ENCODE results near the gene KITLG. TPM values are rescaled to one million over a fixed set of nuclear protein-coding genes. Genes with fewer than 3 reads are reported as not detected.
"Not testable (repeated sequence)": the region's sequence is repeated elsewhere in the genome, so short reads cannot be mapped to it uniquely, and the experiment has no call there.

KITLG gene
- total RNA-seq, 2 experiments from 2014 or later = 0.19 to 0.31 TPM

DNA sequence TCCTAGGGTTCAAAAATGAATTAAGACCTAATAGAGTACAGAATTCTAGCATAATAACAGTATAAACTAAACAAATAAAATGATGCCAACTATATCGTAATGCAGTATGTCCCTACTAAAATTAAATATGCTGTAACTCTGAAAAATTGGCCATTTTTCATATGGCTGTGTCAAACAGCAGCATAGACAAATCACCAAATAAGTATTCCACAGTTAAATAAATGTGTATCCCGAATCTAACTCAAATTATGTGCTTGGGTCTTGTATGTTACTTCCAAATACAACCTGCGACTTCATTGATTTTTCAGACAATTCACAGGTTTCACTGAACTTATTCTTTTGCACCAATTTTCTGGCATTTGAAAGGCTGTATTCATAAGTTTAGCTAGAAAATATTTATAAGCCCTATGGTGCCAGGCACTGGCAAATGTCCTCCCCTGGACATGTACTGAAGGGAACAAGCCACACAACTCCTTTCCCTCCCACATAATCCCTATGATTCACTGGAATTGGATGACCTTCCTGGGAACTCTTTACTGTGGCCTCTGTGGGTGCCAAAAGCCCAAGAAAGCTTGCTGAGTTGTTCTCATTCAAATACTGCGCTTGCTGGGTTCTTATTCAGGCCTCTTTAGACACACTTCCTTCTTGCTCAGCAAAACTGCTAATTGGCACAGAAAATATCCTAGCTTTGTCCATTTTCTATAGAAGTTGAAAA is 108.8 kb downstream of the KITLG start:
- Mint-ChIP-seq H3K9me3 (no peaks in the 10 kb centered on the region), H3K27me3 (no peaks in the 10 kb centered on the region), H3K4me3 (no peak overlapping the region), H3K27ac (no peak overlapping the region), H3K4me1 (no peaks in the 10 kb centered on the region), H3K36me3 (no peaks in the 10 kb centered on the region)
- ATAC-seq (ENCODE audit: low read depth) = no peak
- POLR2A ChIA-PET = no interaction called here
- DNase-seq = no peak

DNA sequence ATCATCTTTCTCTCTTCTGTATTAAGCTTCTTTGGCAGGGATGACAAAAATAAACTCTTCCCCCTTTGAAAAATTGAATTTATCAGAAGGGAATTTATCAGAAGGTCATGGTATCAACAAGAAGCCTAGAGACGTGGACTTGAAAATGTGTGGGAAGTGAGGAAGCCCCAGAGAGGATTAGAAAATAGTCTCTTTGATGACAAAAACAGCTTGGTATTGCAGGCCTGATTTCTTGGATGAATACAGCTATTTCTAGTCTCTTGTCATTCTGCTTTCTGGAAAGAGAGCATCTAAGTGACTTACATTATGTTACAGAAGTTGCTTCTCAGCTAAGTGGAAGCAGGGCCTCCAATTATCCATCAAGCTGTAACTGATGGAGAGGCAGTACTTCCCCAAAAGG is 111.1 kb downstream of the KITLG start:
- no peak for ATAC-seq (ENCODE audit: low read depth)
- Mint-ChIP-seq H3K4me3 (no peak overlapping the region), H3K27ac (no peak overlapping the region), H3K9me3 (peaks cover 1% of the 10 kb centered on the region), H3K27me3 (no peaks in the 10 kb centered on the region), H3K36me3 (no peaks in the 10 kb centered on the region), H3K4me1 (no peaks in the 10 kb centered on the region)
- DNase-seq = no peak
- POLR2A ChIA-PET = no interaction called here

DNA sequence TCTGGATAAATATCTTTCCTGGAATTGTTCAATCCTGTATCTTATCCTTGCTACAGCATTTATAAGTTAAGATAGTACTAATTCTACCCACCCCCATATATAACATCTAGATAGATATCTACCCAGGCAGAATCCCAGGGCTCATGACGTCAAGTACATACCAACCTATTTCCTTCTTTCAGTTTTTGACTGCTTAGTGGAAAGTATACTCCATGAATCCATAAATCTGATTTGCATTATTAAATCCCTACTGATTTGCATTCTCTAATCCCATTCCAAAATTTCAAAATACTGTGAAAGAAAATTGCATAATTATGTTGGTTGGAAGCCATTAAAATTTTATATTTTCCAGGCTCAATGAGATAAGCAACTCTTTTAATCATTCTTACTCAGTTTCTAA is 111.7 kb downstream of the KITLG start:
- Mint-ChIP-seq H3K27ac (no peak overlapping the region), H3K4me3 (no peak overlapping the region), H3K36me3 (no peaks in the 10 kb centered on the region), H3K9me3 (peaks cover 1% of the 10 kb centered on the region), H3K4me1 (no peaks in the 10 kb centered on the region), H3K27me3 (peaks cover 2% of the 10 kb centered on the region)
- POLR2A ChIA-PET = no interaction called here
- DNase-seq = no peak
- ATAC-seq (ENCODE audit: low read depth) = no peak

DNA sequence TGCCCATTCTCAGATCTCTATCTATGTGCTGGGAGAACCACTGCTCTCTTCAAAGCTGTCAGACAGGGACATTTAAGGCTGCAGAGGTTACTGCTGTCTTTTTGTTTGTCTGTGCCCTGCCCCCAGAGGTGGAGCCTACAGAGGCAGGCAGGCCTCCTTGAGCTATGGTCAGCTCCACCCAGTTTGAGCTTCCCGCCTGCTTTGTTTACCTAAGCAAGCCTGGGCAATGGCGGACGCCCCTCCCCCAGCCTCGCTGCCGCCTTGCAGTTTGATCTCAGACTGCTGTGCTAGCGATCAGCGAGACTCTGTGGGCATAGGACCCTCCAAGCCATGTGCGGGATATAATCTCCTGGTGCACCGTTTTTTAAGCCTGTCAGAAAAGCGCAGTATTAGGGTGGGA is 113.6 kb downstream of the KITLG start:
- H3K36me3 Mint-ChIP-seq; H3K4me3 Mint-ChIP-seq; H3K27ac Mint-ChIP-seq; POLR2A ChIA-PET; H3K4me1 Mint-ChIP-seq; ATAC-seq (ENCODE audit: low read depth); H3K9me3 Mint-ChIP-seq; DNase-seq; H3K27me3 Mint-ChIP-seq: not testable (repeated sequence)

DNA sequence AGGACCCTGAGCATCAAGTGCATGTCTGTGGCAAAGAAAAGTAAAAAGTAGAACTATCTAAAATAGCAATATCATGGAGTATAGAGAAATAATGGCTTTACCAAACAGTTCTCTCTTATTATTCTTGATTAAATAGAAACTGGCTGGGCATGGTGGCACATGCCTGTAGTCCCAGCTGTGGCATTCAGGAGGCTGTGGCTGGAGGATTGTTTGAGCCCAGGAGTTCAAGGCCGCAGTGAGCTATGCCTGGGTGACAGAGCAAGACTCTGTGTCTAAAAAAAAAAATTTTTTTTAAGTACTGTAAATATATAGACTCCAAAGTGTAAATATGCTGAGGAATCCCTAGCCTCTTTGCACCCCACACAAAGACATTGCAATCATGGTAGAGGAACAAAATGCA is 121.9 kb downstream of the KITLG start:
- POLR2A ChIA-PET = no interaction called here
- DNase-seq (no peak), ATAC-seq (ENCODE audit: low read depth) (no peak)
- no peak overlapping the region for H3K4me3 Mint-ChIP-seq
- no peak overlapping the region for H3K27ac Mint-ChIP-seq
- H3K9me3 Mint-ChIP-seq = no peaks in the 10 kb centered on the region
- peaks cover 2% of the 10 kb centered on the region for H3K27me3 Mint-ChIP-seq
- no peaks in the 10 kb centered on the region for H3K4me1 Mint-ChIP-seq
- H3K36me3 Mint-ChIP-seq = no peaks in the 10 kb centered on the region

DNA sequence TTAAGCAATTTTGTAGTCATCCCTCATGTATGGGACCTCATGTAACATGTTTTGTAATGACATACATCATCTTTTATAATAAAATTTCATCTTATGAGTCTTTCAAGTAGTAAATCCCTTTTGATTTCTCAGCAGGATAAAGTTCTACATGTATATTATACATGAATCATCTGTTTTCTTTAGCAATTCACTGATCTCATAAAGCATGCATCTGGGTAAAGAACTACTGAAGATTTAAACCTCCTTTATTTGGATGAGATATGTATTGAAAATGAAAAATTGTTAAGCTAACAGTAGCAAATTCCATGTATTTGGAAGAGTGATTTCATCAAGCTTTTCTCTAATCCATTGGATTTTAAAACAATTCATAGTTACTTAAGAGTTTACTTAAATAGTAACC is 126.9 kb downstream of the KITLG start:
- Mint-ChIP-seq H3K4me3 (no peak overlapping the region), H3K27ac (no peak overlapping the region), H3K4me1 (no peaks in the 10 kb centered on the region), H3K36me3 (no peaks in the 10 kb centered on the region), H3K9me3 (no peaks in the 10 kb centered on the region), H3K27me3 (no peaks in the 10 kb centered on the region)
- POLR2A ChIA-PET = no interaction called here
- ATAC-seq (ENCODE audit: low read depth) (no peak), DNase-seq (no peak)

DNA sequence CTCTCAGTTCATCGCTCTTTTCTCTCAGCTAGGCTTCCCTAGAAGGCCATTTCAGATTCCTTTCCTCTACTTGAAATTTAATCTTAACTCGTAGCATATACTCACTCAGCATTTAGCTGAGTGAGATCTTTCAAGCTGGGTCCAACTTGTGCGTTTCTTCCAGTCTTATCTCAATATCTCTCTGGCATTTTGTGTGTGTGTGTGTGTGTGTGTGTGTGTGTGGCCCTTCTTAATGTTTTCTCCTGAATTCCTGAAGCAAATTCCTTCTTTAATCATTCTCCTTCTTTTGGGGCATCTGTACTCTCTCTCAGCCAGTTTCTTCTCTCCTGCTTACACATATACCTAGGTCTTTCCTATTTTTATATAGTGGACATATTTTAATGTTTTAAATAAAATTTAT is 129.1 kb downstream of the KITLG start:
- no peak overlapping the region for H3K4me3 Mint-ChIP-seq
- H3K27me3 Mint-ChIP-seq = no peaks in the 10 kb centered on the region
- H3K27ac Mint-ChIP-seq = no peak overlapping the region

DNA sequence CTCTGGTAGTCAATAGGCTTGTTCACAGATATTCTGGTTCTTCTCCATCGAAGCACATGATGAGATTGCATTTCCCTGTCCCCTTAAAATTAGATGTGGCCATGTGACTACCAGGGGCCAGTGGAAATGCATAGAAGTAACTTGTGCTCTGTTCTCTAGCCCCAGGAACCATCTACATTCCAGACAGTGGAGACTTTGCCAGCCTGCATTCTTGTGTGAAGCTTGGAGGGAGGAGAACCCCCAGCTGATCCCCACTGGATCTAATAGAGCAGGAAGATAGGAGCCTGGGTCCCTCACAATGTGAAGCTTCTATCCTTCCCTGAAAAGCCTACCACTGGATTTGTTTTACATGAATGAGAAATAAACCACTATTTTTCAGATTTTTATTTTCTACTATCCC is 130.1 kb downstream of the KITLG start:
- Mint-ChIP-seq H3K4me1 (no peaks in the 10 kb centered on the region), H3K36me3 (no peaks in the 10 kb centered on the region), H3K27me3 (no peaks in the 10 kb centered on the region), H3K27ac (no peak overlapping the region), H3K4me3 (no peak overlapping the region), H3K9me3 (no peaks in the 10 kb centered on the region)
- ATAC-seq (ENCODE audit: low read depth) (no peak), DNase-seq (no peak)
- POLR2A ChIA-PET = no interaction called here

More for the DNA sequence above, 129.1 kb downstream of the KITLG start:
- H3K4me1 Mint-ChIP-seq = no peaks in the 10 kb centered on the region
- DNase-seq (no peak), ATAC-seq (ENCODE audit: low read depth) (no peak)
- H3K36me3 Mint-ChIP-seq = no peaks in the 10 kb centered on the region
- no peaks in the 10 kb centered on the region for H3K9me3 Mint-ChIP-seq
- POLR2A ChIA-PET = no interaction called here

DNA sequence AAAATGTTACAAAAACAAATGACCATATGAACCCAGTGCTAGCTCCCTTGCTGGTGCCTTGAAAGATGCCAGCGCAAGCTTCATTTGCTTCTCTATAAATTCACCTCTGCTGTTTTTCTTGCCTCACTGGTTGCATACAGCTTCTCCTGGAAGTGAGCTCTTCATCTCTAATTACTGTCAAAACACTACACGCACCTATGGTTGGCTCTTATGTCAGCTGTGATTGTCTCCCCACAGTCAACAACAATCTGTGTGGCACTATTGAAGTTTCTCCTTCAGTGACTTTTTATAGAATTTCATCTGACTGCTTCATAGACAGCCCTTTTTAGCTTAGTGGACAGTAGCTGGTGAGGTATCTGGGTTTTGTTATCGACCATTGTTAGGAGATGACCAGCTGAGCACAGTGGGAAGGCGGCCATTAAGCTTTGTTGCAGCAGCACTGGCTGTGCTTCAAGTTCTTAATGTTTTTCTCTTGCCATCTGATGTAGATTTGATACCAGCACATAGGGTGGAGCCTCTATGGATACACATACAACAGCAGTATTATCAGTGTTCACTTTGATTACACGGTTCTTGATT is 131.8 kb downstream of the KITLG start:
- no peaks in the 10 kb centered on the region for H3K27me3 Mint-ChIP-seq
- H3K36me3 Mint-ChIP-seq = no peaks in the 10 kb centered on the region
- H3K4me3 Mint-ChIP-seq = no peak overlapping the region
- H3K27ac Mint-ChIP-seq = no peak overlapping the region
- no peak for ATAC-seq (ENCODE audit: low read depth)
- H3K4me1 Mint-ChIP-seq = no peaks in the 10 kb centered on the region
- no peak for DNase-seq
- POLR2A ChIA-PET = no interaction called here
- no peaks in the 10 kb centered on the region for H3K9me3 Mint-ChIP-seq

DNA sequence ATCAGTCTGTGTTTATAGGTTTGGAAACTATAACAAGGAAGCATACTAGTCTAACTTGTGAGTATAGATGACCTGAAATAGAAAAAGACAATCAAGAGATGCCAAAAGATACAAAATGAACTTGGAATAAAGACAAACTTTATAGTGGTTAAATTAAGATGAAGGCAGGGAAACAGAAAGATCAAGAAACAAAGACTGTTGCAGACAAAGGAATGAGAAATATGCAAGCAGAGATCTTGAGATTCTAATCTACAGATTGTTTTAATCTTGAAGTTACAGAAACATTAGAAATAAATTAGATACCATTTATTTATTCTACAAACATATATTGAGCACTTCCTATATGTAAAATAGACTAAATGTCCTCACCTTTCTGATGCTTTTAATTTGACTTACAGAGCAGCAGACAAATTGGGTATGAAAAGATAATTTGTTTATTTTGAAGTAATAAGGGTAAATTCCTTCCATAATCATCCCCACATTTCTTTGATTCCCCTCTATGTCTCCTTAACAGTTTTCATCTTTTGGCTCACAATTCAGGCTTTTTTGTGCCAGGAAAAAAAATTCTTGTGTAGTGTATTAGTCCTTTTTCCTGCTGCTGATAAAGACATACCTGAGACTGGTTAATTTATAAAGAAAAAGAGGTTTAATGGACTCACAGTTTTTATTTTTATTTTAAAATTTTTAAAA is 134.4 kb downstream of the KITLG start:
- Mint-ChIP-seq H3K27me3 (no peaks in the 10 kb centered on the region), H3K9me3 (no peaks in the 10 kb centered on the region), H3K4me3 (no peak overlapping the region), H3K4me1 (no peaks in the 10 kb centered on the region), H3K36me3 (no peaks in the 10 kb centered on the region), H3K27ac (no peak overlapping the region)
- DNase-seq (no peak), ATAC-seq (ENCODE audit: low read depth) (no peak)
- POLR2A ChIA-PET = no interaction called here

DNA sequence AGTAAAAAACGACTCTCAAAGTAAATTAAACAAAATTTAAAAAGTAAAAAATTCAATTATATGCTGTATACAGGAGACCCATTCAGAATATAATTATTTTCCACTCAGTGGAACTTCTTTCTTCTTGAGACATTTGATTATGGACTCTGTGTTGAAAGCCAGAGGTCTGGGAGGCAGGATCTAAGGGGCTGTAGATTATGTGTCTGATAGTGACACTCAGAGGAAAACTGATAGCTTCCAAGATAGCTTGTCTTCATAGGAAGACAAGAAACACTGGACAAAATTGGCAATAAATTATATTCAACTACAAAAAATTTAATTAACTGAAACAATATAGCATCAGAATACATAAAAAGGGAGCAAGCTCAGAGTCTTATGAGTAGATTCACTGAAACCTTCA is 135.8 kb downstream of the KITLG start:
- POLR2A ChIA-PET = no interaction called here
- Mint-ChIP-seq H3K36me3 (no peaks in the 10 kb centered on the region), H3K9me3 (no peaks in the 10 kb centered on the region), H3K27ac (no peak overlapping the region), H3K27me3 (no peaks in the 10 kb centered on the region), H3K4me1 (no peaks in the 10 kb centered on the region), H3K4me3 (no peak overlapping the region)
- DNase-seq = no peak
- ATAC-seq (ENCODE audit: low read depth) = no peak
